Small intestine (tissue), 7 donors: ENCODE measurements around the gene CNIH1. TPM values are rescaled to one million over a fixed set of nuclear protein-coding genes. Genes with fewer than 3 reads are reported as not detected.

Source experiments
- DNase-seq, 2 donors: peaks; one replicate each; pipeline versions ENCODE4 v3.0.0 to v3.0.0-alpha.2; 2013
- FAIRE-seq: peaks from 2 replicates; lab custom pipeline; 2012; peaks lifted over from hg19 to GRCh38; lab: Jason Lieb, UNC
- H3K27ac ChIP-seq, 3 donors: one replicate each; pipeline ENCODE4 v1.5.1; 2013; ENCODE audit warnings: low read length in 2 of 3, mild to moderate bottlenecking in 2 of 3, control low read depth in 1 of 3, inconsistent platforms in 1 of 3, low read depth in 1 of 3, moderate library complexity in 1 of 3
- H3K27me3 ChIP-seq, 3 donors: one replicate each; pipeline ENCODE4 v1.6.1; 2013; ENCODE audit warnings: low read length in 3 of 3, inconsistent platforms in 1 of 3; ENCODE audit not compliant: control insufficient read depth in 3 of 3, insufficient read depth in 3 of 3
- H3K36me3 ChIP-seq, 3 donors: one replicate each; pipeline ENCODE4 v1.6.1; 2013; ENCODE audit warnings: low read length in 3 of 3, inconsistent platforms in 1 of 3, low read depth in 1 of 3, mild to moderate bottlenecking in 1 of 3, moderate library complexity in 1 of 3; ENCODE audit not compliant: control insufficient read depth in 3 of 3, insufficient read depth in 2 of 3
- H3K4me1 ChIP-seq, 3 donors: one replicate each; pipeline ENCODE4 v1.6.1; 2013; ENCODE audit warnings: low read length in 2 of 3, inconsistent platforms in 1 of 3, low read depth in 1 of 3, mild to moderate bottlenecking in 1 of 3, moderate library complexity in 1 of 3; ENCODE audit not compliant: control insufficient read depth in 3 of 3, insufficient read depth in 2 of 3
- H3K4me3 ChIP-seq, 3 donors: one replicate each; pipeline ENCODE4 v1.5.1; 2013; ENCODE audit warnings: low read length in 3 of 3, control low read depth in 1 of 3, inconsistent platforms in 1 of 3, low read depth in 1 of 3, mild to moderate bottlenecking in 1 of 3, moderate library complexity in 1 of 3
- H3K9me3 ChIP-seq, 2 donors: one replicate each; pipeline ENCODE4 v1.6.1; 2013; ENCODE audit warnings: low read depth in 1 of 2, low read length in 1 of 2; ENCODE audit not compliant: control insufficient read depth in 2 of 2, insufficient read depth in 1 of 2
- WGBS, 3 donors: extraction: QIAGEN DNeasy Blood & Tissue Kit; methylation state at CpG; one replicate each; pipeline ENCODE4 v1.1.7; 2013; 5-methylcytosine and 5-hydroxymethylcytosine counted together
- polyA plus RNA-seq, 4 donors: library from polyadenylated mRNA; stranded (reverse) in 3 of 4; unstranded in 1 of 4; fragments of 200-250 nt in 3 of 4; fragments of 120-200 nt in 1 of 4; gene quantifications; one replicate each; pipeline versions ENCODE4 v1.2.1 to v1.2.3, GENCODE V29; 2013
- donor health status: healthy with polysubstance abuse.
- donor health status: control.
- donor health status: control.
- donor health status: Bipolar disorder and iron deficiency.
- donor health status: healthy.

Gene CNIH1
- polyA plus RNA-seq, 4 donors = 70.7 to 203 (median 163) TPM

DNA sequence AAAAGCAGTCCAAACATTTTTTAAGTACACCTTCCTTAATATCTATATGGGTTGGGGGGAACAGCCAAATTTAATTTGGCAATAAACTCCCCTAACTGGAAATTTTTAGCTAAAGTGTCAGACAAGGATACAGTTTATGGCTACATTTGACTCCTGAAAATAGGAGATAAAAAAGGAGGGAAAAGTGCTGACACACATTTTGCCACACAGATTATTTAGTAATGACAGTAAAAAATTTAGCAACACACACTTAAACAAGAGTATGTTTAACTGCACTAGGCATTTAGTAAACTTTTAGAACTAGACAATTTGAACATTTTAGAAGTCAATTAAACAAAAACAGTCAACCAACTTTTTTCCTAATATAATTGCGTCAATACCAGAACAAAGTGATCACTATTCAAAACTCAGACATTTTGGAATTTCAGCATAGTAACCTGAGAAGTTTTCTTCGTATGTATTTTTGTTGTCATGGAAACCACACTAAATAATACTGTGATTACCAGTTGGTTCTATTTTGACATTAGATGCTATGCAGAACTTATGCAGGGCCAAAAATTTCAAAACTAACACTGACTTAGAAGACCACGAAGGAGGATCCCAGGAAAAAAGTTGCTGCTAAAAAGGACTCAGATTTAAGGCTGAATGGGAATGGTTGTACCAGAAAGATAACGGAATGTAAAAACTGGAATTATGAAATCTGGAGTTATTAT, 34.2 kb upstream of the CNIH1 start:
- Histone ChIP-seq H3K36me3 (peaks cover 0 to 2% (median 2%) of the 10 kb centered on the region in 3 donors), H3K4me3 (no peak overlapping the region), H3K27me3 (no peaks in the 10 kb centered on the region), H3K9me3 (no peaks in the 10 kb centered on the region), H3K4me1 (no peaks in the 10 kb centered on the region), H3K27ac (no peak overlapping the region)
- no peak for FAIRE-seq
- no peak for DNase-seq
- 69 to 80% (median 75%) methylated on average over 4 of the region's 4 CpGs for WGBS, 3 donors

- H3K36me3 ChIP-seq = peaks cover 0 to 2% (median 2%) of the 10 kb centered on the region in 3 donors
- no peaks in the 10 kb centered on the region for H3K4me1 ChIP-seq
- no peak for FAIRE-seq
- WGBS, 3 donors = 31 to 59% (median 49%) methylated on average over 2 of the region's 2 CpGs
- no peaks in the 10 kb centered on the region for H3K9me3 ChIP-seq
- no peak for DNase-seq
- no peaks in the 10 kb centered on the region for H3K27me3 ChIP-seq
- H3K4me3 ChIP-seq = no peak overlapping the region
- no peak overlapping the region for H3K27ac ChIP-seq
Observed at GRCh38 chr14:54474232-54474793, 33.1 kb upstream of the CNIH1 start.

GRCh38 chr14:54472315-54472714, 31.1 kb upstream of the CNIH1 start:
- H3K27me3 ChIP-seq = no peaks in the 10 kb centered on the region
- no peak overlapping the region for H3K4me3 ChIP-seq
- no peaks in the 10 kb centered on the region for H3K9me3 ChIP-seq
- FAIRE-seq = no peak
- DNase-seq = no peak
- no peaks in the 10 kb centered on the region for H3K4me1 ChIP-seq
- no peak overlapping the region for H3K27ac ChIP-seq
- 87 to 92% (median 91%) methylated on average over 4 of the region's 4 CpGs for WGBS, 3 donors
- peaks cover 0 to 2% (median 2%) of the 10 kb centered on the region in 3 donors for H3K36me3 ChIP-seq

DNA sequence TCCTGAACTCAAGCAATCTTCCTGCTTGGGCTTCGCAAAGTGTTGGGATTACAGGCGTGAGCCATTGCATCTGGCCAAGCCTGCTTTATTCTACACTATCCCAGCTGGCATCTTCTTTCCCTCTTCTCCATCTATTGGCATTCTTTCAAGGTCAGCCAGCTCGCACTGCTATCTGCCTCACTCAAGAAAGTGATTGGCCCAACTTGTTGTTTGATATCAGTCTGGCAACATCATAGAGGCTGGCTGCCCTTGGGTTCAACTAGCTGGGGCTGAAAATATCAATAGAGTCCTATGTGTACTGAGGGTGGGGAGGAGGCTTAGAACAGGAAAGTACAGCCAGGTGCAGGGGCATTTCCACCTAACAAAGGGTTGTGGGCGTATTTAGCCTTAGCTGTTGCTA, 30.5 kb upstream of the CNIH1 start:
- Histone ChIP-seq H3K9me3 (no peaks in the 10 kb centered on the region), H3K27me3 (no peaks in the 10 kb centered on the region), H3K4me1 (no peaks in the 10 kb centered on the region), H3K36me3 (peaks cover 0 to 2% (median 2%) of the 10 kb centered on the region in 3 donors), H3K4me3 (no peak overlapping the region), H3K27ac (no peak overlapping the region)
- DNase-seq (peak in 1 of 2 donors; percentile 43), FAIRE-seq (no peak)
- 33 to 76% (median 59%) methylated on average over 4 of the region's 4 CpGs for WGBS, 3 donors

GRCh38 chr14:54470701-54471100, 29.5 kb upstream of the CNIH1 start:
- Histone ChIP-seq H3K4me1 (no peaks in the 10 kb centered on the region), H3K36me3 (peaks cover 0 to 2% (median 2%) of the 10 kb centered on the region in 3 donors), H3K9me3 (no peaks in the 10 kb centered on the region), H3K27ac (no peak overlapping the region), H3K4me3 (no peak overlapping the region), H3K27me3 (no peaks in the 10 kb centered on the region)
- 51 to 79% (median 68%) methylated on average over 4 of the region's 4 CpGs for WGBS, 3 donors
- peak; percentile 41 to 81 for DNase-seq
- FAIRE-seq = no peak

GRCh38 chr14:54467280-54467679, 26.1 kb upstream of the CNIH1 start:
- no peak for FAIRE-seq
- Histone ChIP-seq H3K36me3 (no peaks in the 10 kb centered on the region), H3K4me1 (no peaks in the 10 kb centered on the region), H3K27me3 (no peaks in the 10 kb centered on the region), H3K4me3 (peak overlapping the region in 1 of 3 donors; percentile 4), H3K9me3 (no peaks in the 10 kb centered on the region), H3K27ac (no peak overlapping the region)
- no peak for DNase-seq

GRCh38 chr14:54465654-54466053, 24.5 kb upstream of the CNIH1 start:
- Histone ChIP-seq H3K9me3 (no peaks in the 10 kb centered on the region), H3K27me3 (no peaks in the 10 kb centered on the region), H3K4me3 (no peak overlapping the region), H3K4me1 (no peaks in the 10 kb centered on the region), H3K36me3 (no peaks in the 10 kb centered on the region), H3K27ac (no peak overlapping the region)
- DNase-seq (no peak), FAIRE-seq (no peak)
- WGBS, 3 donors = 81 to 91% (median 83%) methylated on average over 4 of the region's 4 CpGs

DNA sequence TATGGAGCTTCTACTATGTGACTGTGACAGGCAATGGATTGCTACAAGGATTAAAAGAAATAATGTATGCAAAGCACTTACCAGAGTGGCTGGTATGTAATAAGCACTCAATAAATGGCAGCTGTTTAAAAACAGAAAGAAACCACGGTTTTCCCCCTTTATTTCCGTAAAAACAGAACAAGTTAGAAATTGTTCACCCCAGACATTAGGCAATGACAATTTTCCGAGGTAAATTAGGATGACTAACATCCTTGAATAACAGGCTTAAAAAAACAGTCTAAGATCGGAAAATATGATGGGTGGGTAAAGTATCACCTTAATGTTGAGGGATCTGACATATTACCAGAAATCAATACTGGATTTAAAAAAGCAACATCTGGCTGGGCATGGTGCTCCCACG, 20.9 kb upstream of the CNIH1 start:
- FAIRE-seq (no peak), DNase-seq (no peak)
- Histone ChIP-seq H3K36me3 (no peaks in the 10 kb centered on the region), H3K27me3 (no peaks in the 10 kb centered on the region), H3K27ac (no peak overlapping the region), H3K4me3 (no peak overlapping the region), H3K9me3 (peaks cover 0 to 15% of the 10 kb centered on the region in 2 donors), H3K4me1 (no peaks in the 10 kb centered on the region)
- WGBS, 3 donors = 71 to 79% (median 79%) methylated on average over 5 of the region's 5 CpGs
